Vagina (tissue), 2 donors: ENCODE measurements around the gene GRN. TPM values are rescaled to one million over a fixed set of nuclear protein-coding genes. Genes with fewer than 3 reads are reported as not detected.

ENCODE experiments used
- DNase-seq, 2 donors: peaks; one replicate each; pipeline ENCODE4 v3.0.0-alpha.2; 2017; ENCODE audit errors: extremely low spot score in 2 of 2
- H3K27ac ChIP-seq: fragments of 200-600 bp; sonication (generic); one replicate; pipeline ENCODE4 v1.5.1; 2019
- H3K27me3 ChIP-seq: fragments of 200-600 bp; sonication (generic); one replicate; pipeline ENCODE4 v1.5.1; 2019
- H3K36me3 ChIP-seq, 2 donors: fragments of 200-600 bp; sonication (generic); one replicate each; pipeline ENCODE4 v1.5.1; 2017 to 2019
- H3K4me1 ChIP-seq: fragments of 200-600 bp; sonication (generic); one replicate; pipeline ENCODE4 v1.5.1; 2019
- H3K4me3 ChIP-seq, 2 donors: fragments of 200-600 bp; sonication (generic); 1 replicate in 1 of 2; 2 replicates in 1 of 2; pipeline ENCODE4 v1.5.1; 2016 to 2019
- H3K9me3 ChIP-seq: fragments of 200-600 bp; sonication (generic); one replicate; pipeline ENCODE4 v1.5.1; 2019
- CTCF ChIP-seq, 3 experiments: fragments of 450-650 bp in 2 of 3; fragments of 200-600 bp in 1 of 3; sonication (generic) in 1 of 3; IDR thresholded peaks; one replicate each; pipeline ENCODE4 v1.5.1; 2017 to 2019; ENCODE audit warnings: antibody characterized with exemption in 3 of 3, mild to moderate bottlenecking in 2 of 3, moderate library complexity in 2 of 3
- POLR2A ChIP-seq, 2 donors: fragments of 450-650 bp; IDR thresholded peaks; one replicate each; pipeline ENCODE4 v1.6.1; 2017; ENCODE audit warnings: antibody characterized with exemption in 2 of 2, mild to moderate bottlenecking in 2 of 2, moderate library complexity in 2 of 2
- POLR2AphosphoS5 ChIP-seq, 2 donors: sonication (generic); formaldehyde crosslinking; IDR thresholded peaks; one replicate each; pipeline ENCODE4 v1.9.0; 2017; ENCODE audit warnings: antibody characterized with exemption in 2 of 2, mild to moderate bottlenecking in 2 of 2, low read depth in 1 of 2; ENCODE audit not compliant: insufficient read depth in 1 of 2
- intact Hi-C: fragments of 100-400 bp; cut with DNase I; formaldehyde crosslinking; loops from one replicate; pipeline ENCODE4 v1.15.1; 2023
- total RNA-seq: library from RNA; depleted of rRNA; stranded (reverse); fragments of >200 nt; gene quantifications from one replicate; pipeline ENCODE4 v1.2.3, GENCODE V29; 2016

The GRN gene
- total RNA-seq, 1 donor from 2014 or later: 268 TPM

- H3K27me3 ChIP-seq: no peaks in the 10 kb centered on the region
- no peaks in the 10 kb centered on the region for H3K9me3 ChIP-seq
- peaks cover 0 to 26% of the 10 kb centered on the region in 2 donors for H3K36me3 ChIP-seq
- H3K4me3 ChIP-seq: no peak overlapping the region
- H3K27ac ChIP-seq: no peak overlapping the region
- peaks cover 29% of the 10 kb centered on the region for H3K4me1 ChIP-seq
- DNase-seq: no peak
- TF ChIP-seq CTCF (IDR thresholded peaks at IDR 0.05) (peak; percentile 32 to 58 (median 52)), POLR2A (IDR thresholded peaks at IDR 0.05) (no peak), POLR2AphosphoS5 (IDR thresholded peaks at IDR 0.05; ENCODE audit: insufficient read depth in 1 of 2, low read depth in 1 of 2) (no peak)
- intact Hi-C loops: no loop called here
Measured at GRCh38 chr17:44350733-44351226, 5.7 kb downstream of the GRN start.

- Histone ChIP-seq H3K27me3 (no peaks in the 10 kb centered on the region), H3K4me3 (no peak overlapping the region), H3K36me3 (peaks cover 0 to 26% of the 10 kb centered on the region in 2 donors), H3K9me3 (no peaks in the 10 kb centered on the region), H3K27ac (no peak overlapping the region), H3K4me1 (peaks cover 23% of the 10 kb centered on the region)
- no peak for DNase-seq
- TF ChIP-seq POLR2AphosphoS5 (IDR thresholded peaks at IDR 0.05; ENCODE audit: insufficient read depth in 1 of 2, low read depth in 1 of 2) (no peak), POLR2A (IDR thresholded peaks at IDR 0.05) (no peak), CTCF (IDR thresholded peaks at IDR 0.05) (no peak)
- intact Hi-C loops: no loop called here
Measured at GRCh38 chr17:44351464-44351863, 6.4 kb downstream of the GRN start.

- intact Hi-C loops: no loop called here
- H3K36me3 ChIP-seq: peaks cover 0 to 26% of the 10 kb centered on the region in 2 donors
- TF ChIP-seq CTCF (IDR thresholded peaks at IDR 0.05): no peak
Measured at GRCh38 chr17:44351961-44352827, 7.1 kb downstream of the GRN start.

GRCh38 chr17:44352828-44353671 lies 7.9 kb downstream of the GRN start:
- Histone ChIP-seq H3K27me3 (no peaks in the 10 kb centered on the region), H3K27ac (peak overlapping the region; percentile 73), H3K4me3 (peak overlapping the region; percentile 37 to 65), H3K4me1 (peaks cover 13% of the 10 kb centered on the region), H3K9me3 (no peaks in the 10 kb centered on the region), H3K36me3 (peaks cover 0 to 26% of the 10 kb centered on the region in 2 donors)
- no peak for TF ChIP-seq CTCF (IDR thresholded peaks at IDR 0.05)
- no peak for TF ChIP-seq POLR2AphosphoS5 (IDR thresholded peaks at IDR 0.05; ENCODE audit: insufficient read depth in 1 of 2, low read depth in 1 of 2)
- no peak for TF ChIP-seq POLR2A (IDR thresholded peaks at IDR 0.05)
- DNase-seq: no peak
- intact Hi-C loops: no loop called here

More at GRCh38 chr17:44351961-44352827, 7.1 kb downstream of the GRN start:
- Histone ChIP-seq H3K4me1 (peaks cover 15% of the 10 kb centered on the region), H3K4me3 (no peak overlapping the region), H3K27ac (no peak overlapping the region), H3K9me3 (no peaks in the 10 kb centered on the region), H3K27me3 (no peaks in the 10 kb centered on the region)
- no peak for DNase-seq
